ENCODE measurements around the gene UNC80.

Gene UNC80

GRCh38 chr2:209973328-209973727 is 201.7 kb downstream of the UNC80 start:
- no peak for DNase-seq (ENCODE audit: low read depth)
- no peak overlapping the region for H3K4me3 ChIP-seq (ENCODE audit: low read depth, low read length)

GRCh38 chr2:209974576-209974975 is 202.9 kb downstream of the UNC80 start:
- H3K4me3 ChIP-seq (ENCODE audit: low read depth, low read length) = no peak overlapping the region
- no peak for DNase-seq (ENCODE audit: low read depth)
- no peak for TF ChIP-seq CTCF (IDR thresholded peaks at IDR 0.05; ENCODE audit: low read depth, low read length, missing control alignments)

More at GRCh38 chr2:209973328-209973727, 201.7 kb downstream of the UNC80 start:
- no peak for TF ChIP-seq CTCF (IDR thresholded peaks at IDR 0.05; ENCODE audit: low read depth, low read length, missing control alignments)

GRCh38 chr2:209976698-209977385 is 205.2 kb downstream of the UNC80 start:
- no peak overlapping the region for H3K4me3 ChIP-seq (ENCODE audit: low read depth, low read length)
- no peak for DNase-seq (ENCODE audit: low read depth)
- TF ChIP-seq CTCF (IDR thresholded peaks at IDR 0.05; ENCODE audit: low read depth, low read length, missing control alignments) = no peak

- DNase-seq (ENCODE audit: low read depth) = peak; percentile 1
- peak; percentile 31 for TF ChIP-seq CTCF (IDR thresholded peaks at IDR 0.05; ENCODE audit: low read depth, low read length, missing control alignments)
- H3K4me3 ChIP-seq (ENCODE audit: low read depth, low read length) = no peak overlapping the region
Measured at GRCh38 chr2:209977386-209978239, 206.0 kb downstream of the UNC80 start.

GRCh38 chr2:209984291-209984690 is 212.7 kb downstream of the UNC80 start:
- no peak for TF ChIP-seq CTCF (IDR thresholded peaks at IDR 0.05; ENCODE audit: low read depth, low read length, missing control alignments)
- H3K4me3 ChIP-seq (ENCODE audit: low read depth, low read length) = no peak overlapping the region
- DNase-seq (ENCODE audit: low read depth) = no peak

- no peak overlapping the region for H3K4me3 ChIP-seq (ENCODE audit: low read depth, low read length)
- TF ChIP-seq CTCF (IDR thresholded peaks at IDR 0.05; ENCODE audit: low read depth, low read length, missing control alignments) = no peak
- DNase-seq (ENCODE audit: low read depth) = no peak
Measured at GRCh38 chr2:209985874-209986273, 214.2 kb downstream of the UNC80 start.

Data from GM12864 (cell line).